Activated T-helper 17 cell treated with anti-CD3 and anti-CD28 coated beads, Interleukin-2, amount 50 U/mL, for 72 hours (primary cell): ENCODE data around the gene COL4A2. TPM values are rescaled to one million over a fixed set of nuclear protein-coding genes. Genes with fewer than 3 reads are reported as not detected.
"Not testable (repeated sequence)": the region's sequence is repeated elsewhere in the genome, so short reads cannot be mapped to it uniquely, and the experiment has no call there.

ENCODE experiments used
- ATAC-seq: fragments of 150-1000 bp; cut with Tn5 transposase; replicated peaks from 2 replicates; pipeline ENCODE4 v1.10.0; 2021; ENCODE audit warnings: mild to moderate bottlenecking, moderate library complexity
- H3K27ac Mint-ChIP-seq: one replicate; pipeline ENCODE4 v1.8.0; 2022; ENCODE audit warnings: mixed read lengths
- H3K27me3 Mint-ChIP-seq: one replicate; pipeline ENCODE4 v1.8.0; 2022; ENCODE audit warnings: mixed read lengths
- H3K36me3 Mint-ChIP-seq: one replicate; pipeline ENCODE4 v1.8.0; 2022; ENCODE audit warnings: low read depth, mild to moderate bottlenecking, mixed read lengths
- H3K4me1 Mint-ChIP-seq: one replicate; pipeline ENCODE4 v1.8.0; 2022; ENCODE audit warnings: mixed read lengths
- H3K4me3 Mint-ChIP-seq: one replicate; pipeline ENCODE4 v1.8.0; 2022; ENCODE audit warnings: mild to moderate bottlenecking, mixed read lengths
- H3K9me3 Mint-ChIP-seq: one replicate; pipeline ENCODE4 v1.8.0; 2022; ENCODE audit warnings: mixed read lengths
- total RNA-seq, 2 donors: library from RNA; stranded (reverse); gene quantifications; one replicate each; pipeline ENCODE4 v1.2.3, GENCODE V29; 2022

COL4A2 gene
- total RNA-seq, 2 donors from 2014 or later: 0.56 TPM; not detected in 1

DNA sequence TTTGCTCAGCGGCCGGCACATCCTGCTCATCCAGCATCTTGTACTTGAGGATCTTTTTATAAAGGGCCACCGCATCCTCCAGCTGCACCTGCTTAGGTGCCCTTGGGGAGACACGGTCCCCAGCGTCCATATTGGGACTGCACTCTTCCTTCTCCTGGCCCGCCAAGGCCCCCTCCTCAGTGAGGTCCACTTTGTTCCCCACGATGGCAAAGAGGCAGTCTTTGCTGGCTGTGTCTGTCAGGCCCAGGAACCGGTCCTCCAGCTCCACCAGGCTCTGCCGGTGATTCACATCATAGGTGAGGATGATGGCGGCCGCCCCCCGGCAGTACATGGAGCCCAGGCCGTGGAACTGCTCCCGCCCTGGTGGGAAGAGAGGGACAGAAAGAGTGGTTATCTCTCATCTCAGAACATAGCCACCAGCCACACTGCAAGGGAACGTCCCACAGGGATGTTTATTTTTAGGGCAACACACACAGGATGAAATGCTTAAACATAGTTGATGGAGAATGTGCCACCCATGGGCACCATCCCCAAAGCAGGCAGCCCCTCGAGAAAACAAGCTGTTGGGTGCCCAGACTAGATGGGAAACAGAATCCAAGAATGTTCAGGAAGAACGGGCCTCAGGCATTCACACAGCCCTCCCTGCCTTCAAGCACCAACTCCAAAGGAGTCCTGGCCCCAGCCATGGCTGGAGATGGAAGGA, 216.9 kb downstream of the COL4A2 start:
- Mint-ChIP-seq H3K36me3 (no peaks in the 10 kb centered on the region), H3K9me3 (no peaks in the 10 kb centered on the region), H3K4me1 (no peaks in the 10 kb centered on the region), H3K4me3 (peak overlapping the region; percentile 39), H3K27me3 (no peaks in the 10 kb centered on the region), H3K27ac (no peak overlapping the region)
- no peak for ATAC-seq

GRCh38 chr13:110524541-110525257, 217.6 kb downstream of the COL4A2 start:
- Mint-ChIP-seq H3K9me3 (no peaks in the 10 kb centered on the region), H3K36me3 (no peaks in the 10 kb centered on the region), H3K4me1 (no peaks in the 10 kb centered on the region), H3K27me3 (no peaks in the 10 kb centered on the region), H3K4me3 (peak overlapping the region; percentile 39), H3K27ac (no peak overlapping the region)
- peak; percentile 52 for ATAC-seq

DNA sequence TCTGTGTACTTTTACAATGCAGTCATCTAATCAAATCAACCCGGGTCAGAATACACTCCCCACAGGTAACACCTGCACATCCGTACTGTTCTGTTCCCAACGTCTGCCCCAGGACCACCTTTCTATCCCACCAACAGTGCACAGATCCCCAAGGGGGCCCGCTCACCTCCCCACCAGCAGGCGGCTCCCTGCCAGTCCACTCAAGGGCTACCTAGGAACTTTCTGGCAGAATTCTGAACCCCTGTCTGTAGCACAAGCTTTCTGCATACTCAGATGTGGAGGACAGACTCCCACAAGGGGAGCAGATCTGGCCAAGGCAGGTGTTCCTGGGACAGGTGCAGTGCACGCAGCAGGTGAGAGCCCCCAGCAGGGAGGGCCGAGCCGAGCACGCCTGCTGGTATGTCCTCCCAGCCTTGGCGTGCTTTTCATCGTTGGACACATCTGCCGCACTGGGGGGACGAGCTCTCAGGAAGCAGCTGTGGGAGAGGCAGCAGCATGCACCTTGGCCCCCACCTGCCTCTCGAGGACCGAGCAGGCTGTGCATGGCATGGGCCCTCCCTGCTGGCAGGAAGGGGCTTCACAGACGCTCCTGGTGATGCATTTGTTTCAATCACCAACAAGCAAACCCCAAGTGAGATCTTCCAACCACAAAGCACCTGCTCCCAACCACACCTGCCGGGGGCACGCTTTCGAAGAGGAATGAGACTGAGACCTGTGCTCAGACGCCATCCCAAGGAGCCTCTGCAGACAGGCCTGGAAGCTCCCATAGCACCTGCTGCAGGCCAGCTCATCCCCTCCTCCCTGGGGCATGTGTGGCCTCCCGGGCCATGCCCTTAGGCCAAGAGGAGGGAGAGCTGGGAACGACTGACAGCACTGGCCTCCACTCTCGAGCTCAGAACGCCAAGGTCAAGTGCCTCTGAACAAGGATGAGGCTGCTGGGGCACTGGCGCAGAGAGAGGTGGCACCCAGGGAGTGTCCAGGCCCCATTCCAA, 218.5 kb downstream of the COL4A2 start:
- Mint-ChIP-seq H3K9me3 (no peaks in the 10 kb centered on the region), H3K27ac (no peak overlapping the region), H3K4me3 (peak overlapping the region; percentile 39), H3K4me1 (no peaks in the 10 kb centered on the region), H3K36me3 (no peaks in the 10 kb centered on the region), H3K27me3 (no peaks in the 10 kb centered on the region)
- no peak for ATAC-seq

DNA sequence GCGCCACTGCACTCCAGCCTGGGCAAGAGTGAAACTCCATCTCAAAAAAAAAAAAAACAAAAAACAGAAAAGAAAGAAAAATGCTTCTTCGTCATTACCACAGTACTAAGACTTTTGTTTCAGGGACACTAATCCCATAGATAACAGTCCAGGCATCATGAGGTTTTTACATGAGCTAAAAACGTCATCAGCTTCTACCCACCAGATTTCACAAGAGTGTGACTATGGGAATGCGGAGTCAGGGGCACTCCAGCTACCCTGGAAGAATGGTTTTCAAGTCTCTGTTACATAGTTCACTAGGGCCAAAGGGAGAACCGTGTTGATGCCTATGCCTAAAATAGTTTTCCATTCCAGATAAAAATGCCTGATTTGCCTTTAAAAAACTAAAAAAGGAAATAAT, 221.3 kb downstream of the COL4A2 start:
- Mint-ChIP-seq H3K27me3 (no peaks in the 10 kb centered on the region), H3K4me3 (no peak overlapping the region), H3K9me3 (no peaks in the 10 kb centered on the region), H3K4me1 (no peaks in the 10 kb centered on the region), H3K27ac (no peak overlapping the region), H3K36me3 (no peaks in the 10 kb centered on the region)
- ATAC-seq: no peak

DNA sequence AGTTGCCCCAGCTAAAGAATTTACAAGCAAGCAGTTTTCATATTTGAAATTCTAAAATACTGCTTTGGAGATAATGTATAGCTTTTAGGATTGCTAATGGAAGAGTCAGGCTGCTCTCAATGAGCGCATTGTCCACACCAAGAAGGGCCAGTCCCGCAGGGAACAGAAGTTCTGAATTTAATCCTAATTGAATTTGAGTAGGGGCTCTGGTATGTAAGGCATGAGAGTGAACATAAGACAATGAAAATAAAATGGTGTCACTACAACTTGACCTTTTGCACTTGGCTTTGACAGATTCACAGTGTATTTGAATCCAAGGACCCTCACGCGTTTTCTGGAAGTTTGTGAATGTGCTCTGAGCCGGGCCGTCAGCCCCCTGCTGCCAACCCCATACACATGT, 221.8 kb downstream of the COL4A2 start:
- H3K4me1 Mint-ChIP-seq: no peaks in the 10 kb centered on the region
- H3K27me3 Mint-ChIP-seq: no peaks in the 10 kb centered on the region
- H3K4me3 Mint-ChIP-seq: no peak overlapping the region
- no peaks in the 10 kb centered on the region for H3K9me3 Mint-ChIP-seq
- H3K36me3 Mint-ChIP-seq: no peaks in the 10 kb centered on the region
- no peak for ATAC-seq
- no peak overlapping the region for H3K27ac Mint-ChIP-seq

DNA sequence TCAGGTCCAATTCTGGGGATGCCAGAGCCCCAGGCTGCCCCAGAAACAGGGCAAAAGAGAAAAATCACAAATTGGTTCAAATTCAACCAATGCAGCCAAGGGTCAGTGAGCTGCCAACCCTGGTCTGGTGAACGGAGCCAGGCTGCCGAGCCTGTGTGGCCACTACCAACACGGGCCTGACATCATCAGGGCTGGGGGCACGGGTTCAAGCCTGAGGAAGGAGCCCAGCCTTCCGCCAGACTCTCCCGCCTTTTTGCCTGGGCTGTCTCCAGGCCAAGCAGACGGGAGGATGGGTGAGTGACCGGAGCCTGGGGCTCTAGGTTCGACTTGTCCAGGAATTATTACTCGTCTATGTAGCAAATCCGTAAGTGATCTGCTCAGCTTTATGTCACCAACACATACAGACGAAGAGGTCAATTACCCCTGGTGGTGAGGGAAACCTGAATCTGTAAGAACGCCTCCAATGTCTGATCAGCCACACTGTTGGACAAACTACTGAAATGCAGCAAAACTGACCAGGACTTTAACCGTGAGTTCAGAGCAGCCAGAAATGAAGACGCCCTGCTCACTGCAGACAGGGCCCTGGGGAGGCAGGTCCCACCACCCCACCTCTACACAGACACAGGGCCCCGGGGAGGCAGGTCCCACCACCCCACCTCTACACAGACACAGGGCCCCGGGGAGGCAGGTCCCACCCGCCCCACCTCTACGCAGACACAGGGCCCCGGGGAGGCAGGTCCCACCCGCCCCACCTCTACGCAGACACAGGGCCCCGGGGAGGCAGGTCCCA, 222.6 kb downstream of the COL4A2 start:
- H3K27ac Mint-ChIP-seq: no peak overlapping the region
- no peak for ATAC-seq
- no peaks in the 10 kb centered on the region for H3K36me3 Mint-ChIP-seq
- no peaks in the 10 kb centered on the region for H3K4me1 Mint-ChIP-seq
- no peaks in the 10 kb centered on the region for H3K9me3 Mint-ChIP-seq
- H3K27me3 Mint-ChIP-seq: no peaks in the 10 kb centered on the region
- no peak overlapping the region for H3K4me3 Mint-ChIP-seq

DNA sequence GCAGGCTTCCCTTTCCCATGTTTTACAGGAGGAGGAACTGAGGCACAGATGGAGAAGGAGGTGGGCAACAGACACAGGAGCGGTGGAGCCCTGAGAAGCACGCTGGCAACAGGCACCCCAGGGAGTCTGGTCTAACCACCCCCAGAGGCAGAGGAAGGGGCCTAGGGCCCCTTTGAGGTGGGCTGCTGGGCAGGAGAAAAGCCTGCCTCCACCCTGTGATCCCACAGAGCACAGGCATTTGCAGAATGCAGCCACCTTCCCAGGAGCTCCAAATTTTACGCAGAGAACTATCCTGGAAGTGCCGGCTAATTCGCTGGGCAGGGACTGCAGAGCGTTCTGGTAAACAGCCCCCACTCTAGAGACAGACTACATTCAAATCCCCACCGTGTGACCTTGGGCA, 224.0 kb downstream of the COL4A2 start:
- Mint-ChIP-seq H3K4me1 (no peaks in the 10 kb centered on the region), H3K27ac (no peak overlapping the region), H3K36me3 (no peaks in the 10 kb centered on the region), H3K27me3 (no peaks in the 10 kb centered on the region), H3K9me3 (no peaks in the 10 kb centered on the region), H3K4me3 (no peak overlapping the region)
- no peak for ATAC-seq

DNA sequence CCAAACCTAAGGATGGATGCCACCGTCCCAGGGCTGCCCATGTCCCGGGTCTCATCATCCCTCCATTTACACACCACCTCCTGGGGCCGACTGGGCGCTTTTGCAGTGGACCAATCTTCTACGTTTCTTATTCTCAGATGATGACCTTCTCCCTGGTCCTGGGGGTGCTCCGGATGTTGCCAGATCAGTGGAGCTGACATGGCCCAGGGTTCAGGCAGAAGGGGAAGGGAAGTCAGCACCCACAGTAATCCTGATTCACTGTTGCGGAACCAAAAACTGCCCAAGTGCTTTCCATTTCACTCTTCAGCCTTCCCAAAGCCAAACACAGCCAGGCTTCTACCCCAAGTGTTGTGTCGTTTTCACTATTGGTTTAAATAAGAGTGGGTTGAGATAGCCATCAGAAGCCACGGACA, 224.6 kb downstream of the COL4A2 start:
- Mint-ChIP-seq H3K9me3 (no peaks in the 10 kb centered on the region), H3K4me1 (no peaks in the 10 kb centered on the region), H3K27ac (no peak overlapping the region), H3K36me3 (no peaks in the 10 kb centered on the region), H3K4me3 (no peak overlapping the region), H3K27me3 (no peaks in the 10 kb centered on the region)
- no peak for ATAC-seq

DNA sequence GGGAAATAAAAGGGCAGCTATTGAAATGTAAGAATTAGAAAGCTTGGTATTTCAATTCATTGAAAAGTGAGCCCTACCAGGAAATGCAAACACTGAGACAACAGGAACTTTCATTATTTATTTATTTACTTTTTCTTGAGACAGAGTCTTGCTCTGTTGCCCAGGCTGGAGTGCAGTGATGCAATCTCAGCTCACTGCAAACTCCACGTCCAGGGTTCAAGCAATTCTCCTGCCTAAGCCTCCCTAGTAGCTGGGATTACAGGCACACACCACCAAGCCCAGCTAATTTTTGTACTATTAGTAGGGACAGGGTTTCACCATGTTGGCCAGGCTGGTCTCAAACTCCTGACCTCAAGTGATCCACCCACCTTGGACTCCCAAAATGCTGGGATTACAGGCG, 225.2 kb downstream of the COL4A2 start:
- not testable (repeated sequence) for H3K9me3 Mint-ChIP-seq

GRCh38 chr13:110533771-110534670, 226.9 kb downstream of the COL4A2 start:
- no peaks in the 10 kb centered on the region for H3K27me3 Mint-ChIP-seq
- H3K4me3 Mint-ChIP-seq: no peak overlapping the region
- H3K36me3 Mint-ChIP-seq: no peaks in the 10 kb centered on the region
- no peaks in the 10 kb centered on the region for H3K4me1 Mint-ChIP-seq
- ATAC-seq: no peak
- no peaks in the 10 kb centered on the region for H3K9me3 Mint-ChIP-seq
- H3K27ac Mint-ChIP-seq: no peak overlapping the region

More for the DNA sequence above, 225.2 kb downstream of the COL4A2 start:
- not testable (repeated sequence) for ATAC-seq, H3K27ac Mint-ChIP-seq, H3K4me3 Mint-ChIP-seq, H3K4me1 Mint-ChIP-seq, H3K27me3 Mint-ChIP-seq, H3K36me3 Mint-ChIP-seq

DNA sequence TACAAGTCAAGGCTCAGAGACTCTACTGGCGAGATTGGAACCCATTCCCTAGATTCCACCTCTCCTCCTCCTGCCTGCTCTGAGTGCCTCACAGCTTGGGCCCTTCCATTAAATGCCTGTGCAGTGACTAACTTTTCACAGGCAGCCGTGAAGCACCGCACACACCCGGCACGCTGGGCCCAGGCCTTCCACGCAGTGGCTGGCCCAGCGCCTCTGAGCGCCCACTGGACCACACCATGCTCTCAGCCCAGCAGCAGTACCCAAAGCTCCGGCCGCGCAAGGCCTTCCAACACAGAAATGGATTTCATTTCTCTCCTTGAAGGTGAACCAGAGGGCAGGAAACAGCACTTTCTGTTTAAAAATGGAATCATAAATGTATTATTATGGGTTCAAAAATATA, 228.4 kb downstream of the COL4A2 start:
- no peaks in the 10 kb centered on the region for H3K36me3 Mint-ChIP-seq
- no peaks in the 10 kb centered on the region for H3K4me1 Mint-ChIP-seq
- no peaks in the 10 kb centered on the region for H3K9me3 Mint-ChIP-seq
- H3K27me3 Mint-ChIP-seq: no peaks in the 10 kb centered on the region
- H3K4me3 Mint-ChIP-seq: no peak overlapping the region
- H3K27ac Mint-ChIP-seq: no peak overlapping the region
- no peak for ATAC-seq

GRCh38 chr13:110536006-110536693, 229.1 kb downstream of the COL4A2 start:
- H3K27ac Mint-ChIP-seq: no peak overlapping the region
- H3K4me3 Mint-ChIP-seq: no peak overlapping the region
- no peaks in the 10 kb centered on the region for H3K27me3 Mint-ChIP-seq
- ATAC-seq: no peak
- H3K9me3 Mint-ChIP-seq: no peaks in the 10 kb centered on the region
- H3K36me3 Mint-ChIP-seq: no peaks in the 10 kb centered on the region
- H3K4me1 Mint-ChIP-seq: no peaks in the 10 kb centered on the region

GRCh38 chr13:110538632-110539031, 231.5 kb downstream of the COL4A2 start:
- no peaks in the 10 kb centered on the region for H3K36me3 Mint-ChIP-seq
- no peak overlapping the region for H3K27ac Mint-ChIP-seq
- no peaks in the 10 kb centered on the region for H3K4me1 Mint-ChIP-seq
- no peaks in the 10 kb centered on the region for H3K9me3 Mint-ChIP-seq
- no peak overlapping the region for H3K4me3 Mint-ChIP-seq
- ATAC-seq: no peak
- H3K27me3 Mint-ChIP-seq: no peaks in the 10 kb centered on the region
